ENCODE results near the gene DAB2. TPM values are rescaled to one million over a fixed set of nuclear protein-coding genes. Genes with fewer than 3 reads are reported as not detected.

The DAB2 gene
- total and polyA plus RNA-seq, 2 of the 8 experiments (the other 6 are each of a cell fraction or from before 2014, with no cell fraction given): 2.6 to 4.9 TPM

- H3K23me2 ChIP-seq (ENCODE audit: low read depth, low read length): no peaks in the 10 kb centered on the region
- H3K4me1 ChIP-seq (replicated peaks in 1 of 4; ENCODE audit: control insufficient read depth in 3 of 4, insufficient read depth in 4 of 4, low read length in 3 of 4): no peaks in the 10 kb centered on the region
- no peak overlapping the region for H4K5ac ChIP-seq (ENCODE audit: insufficient read length, low read depth, low read length)
- H3K36me3 ChIP-seq (ENCODE audit: control insufficient read depth in 2 of 4, insufficient read depth in 4 of 4, low read length in 3 of 4): no peaks in the 10 kb centered on the region; a peak in 1 of 8 replicates
- ChIA-PET POLR2A (ENCODE audit: partially characterized antibody) (no interaction called here), CTCF (ENCODE audit: partially characterized antibody) (no interaction called here)
- H2AK5ac ChIP-seq (ENCODE audit: low read depth, low read length): no peak overlapping the region
- H4K8ac ChIP-seq (ENCODE audit: extremely low read depth, insufficient read depth, low read length): no peak overlapping the region
- no peak for FAIRE-seq
- TF ChIP-seq, protein P1, sequence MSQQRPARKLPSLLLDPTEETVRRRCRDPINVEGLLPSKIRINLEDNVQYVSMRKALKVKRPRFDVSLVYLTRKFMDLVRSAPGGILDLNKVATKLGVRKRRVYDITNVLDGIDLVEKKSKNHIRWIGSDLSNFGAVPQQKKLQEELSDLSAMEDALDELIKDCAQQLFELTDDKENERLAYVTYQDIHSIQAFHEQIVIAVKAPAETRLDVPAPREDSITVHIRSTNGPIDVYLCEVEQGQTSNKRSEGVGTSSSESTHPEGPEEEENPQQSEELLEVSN (IDR thresholded peaks at IDR 0.05): no peak
- TF ChIP-seq MAX (IDR thresholded peaks at IDR 0.05) (no peak), NRF1 (IDR thresholded peaks at IDR 0.05; ENCODE audit: low read depth, low read length) (no peak), HDAC6 (IDR thresholded peaks at IDR 0.05; ENCODE audit: low read depth, low read length) (no peak), FOSL1 (IDR thresholded peaks at IDR 0.05; ENCODE audit: insufficient read depth, low read depth, low read length) (no peak), KDM5A (IDR thresholded peaks at IDR 0.05; ENCODE audit: low read length) (no peak), JUN (IDR thresholded peaks at IDR 0.05; ENCODE audit: low read depth, low read length) (no peak)
- no peaks in the 10 kb centered on the region for H3K79me2 ChIP-seq (ENCODE audit: control insufficient read depth in 1 of 2, insufficient read depth in 2 of 2, low read length in 2 of 2)
- H3K23ac ChIP-seq (ENCODE audit: insufficient read length): no peak overlapping the region
- DNase-seq (ENCODE audit: low read depth in 1 of 2, low spot score in 2 of 2): no peak
- no peaks in the 10 kb centered on the region for H3K79me1 ChIP-seq (ENCODE audit: low read depth, low read length)
- H3K14ac ChIP-seq (ENCODE audit: insufficient read length): no peak overlapping the region
- no peak overlapping the region for H2BK5ac ChIP-seq (ENCODE audit: low read depth, low read length)
- no peak overlapping the region for H2BK12ac ChIP-seq (ENCODE audit: low read depth, low read length)
- H4K91ac ChIP-seq (replicated peaks; ENCODE audit: insufficient read length, low read length): no peak overlapping the region
- no peak overlapping the region for H3K4ac ChIP-seq (replicated peaks; ENCODE audit: insufficient read length, low read depth, low read length)
- H3K9ac ChIP-seq (replicated peaks in 1 of 4; ENCODE audit: extremely low read depth in 1 of 4, low read depth in 3 of 4, low read length in 3 of 4): no peak overlapping the region
- peaks cover 5 to 17% of the 10 kb centered on the region in 2 experiments; a peak in 2 of 4 replicates for H3K9me3 ChIP-seq (ENCODE audit: insufficient read depth in 2 of 2, low read depth in 1 of 2, low read length in 1 of 2)
- no peak overlapping the region for H2AFZ ChIP-seq (ENCODE audit: low read length)
- H3K4me3 ChIP-seq (ENCODE audit: extremely low read depth in 1 of 4, insufficient read depth in 2 of 4, low read depth in 3 of 4, low read length in 4 of 4): no peak overlapping the region
- no peak overlapping the region for H3K56ac ChIP-seq (replicated peaks; ENCODE audit: insufficient read length, low read depth, low read length)
- WGBS, 2 experiments (ENCODE audit: extremely low coverage in 1 of 2, insufficient coverage in 1 of 2, insufficient read length in 1 of 2, insufficient replicate concordance in 2 of 2, low coverage in 1 of 2, low lambda C conversion rate in 2 of 2, missing lambda C conversion rate in 1 of 2): 94% methylated on average over 2 of the region's 2 CpGs; no CpG with 5 or more reads in 1 of the 2 experiments
- no peak overlapping the region for H3K18ac ChIP-seq (ENCODE audit: extremely low read depth, low read length)
- no peak overlapping the region for H3K4me2 ChIP-seq (ENCODE audit: insufficient read depth in 1 of 2, low read depth in 2 of 2, low read length in 2 of 2)
- H3K27me3 ChIP-seq (replicated peaks in 1 of 4; ENCODE audit: control insufficient read depth in 3 of 4, extremely low read depth in 1 of 4, insufficient read depth in 3 of 4, low read length in 3 of 4): no peaks in the 10 kb centered on the region
- no peak overlapping the region for H3K27ac ChIP-seq (ENCODE audit: low read depth, low read length)
- no peak overlapping the region for H2BK15ac ChIP-seq (ENCODE audit: low read length)
- no peak overlapping the region for H2BK20ac ChIP-seq (ENCODE audit: low read length)
- no peaks in the 10 kb centered on the region for H4K20me1 ChIP-seq (replicated peaks in 1 of 2; ENCODE audit: control insufficient read depth in 1 of 2, insufficient read depth in 2 of 2, low read length in 2 of 2)
- H2BK120ac ChIP-seq (replicated peaks; ENCODE audit: low read depth, low read length): no peak overlapping the region
These were observed 92.9 kb downstream of the DAB2 start for GRCh38 chr5:39331861-39332381.
